CD14-positive monocyte (primary cell): Measurements from ENCODE around the gene MSH2. TPM values are rescaled to one million over a fixed set of nuclear protein-coding genes. Genes with fewer than 3 reads are reported as not detected.
"Not testable (repeated sequence)": the region's sequence is repeated elsewhere in the genome, so short reads cannot be mapped to it uniquely, and the experiment has no call there.

Source experiments
- DNase-seq, 3 donors: peaks; one replicate each; pipeline ENCODE4 v3.0.0-alpha.2; 2011 to 2022
- H2AFZ ChIP-seq: 2 replicates; pipeline ENCODE4 v1.6.0; 2012; ENCODE audit warnings: mild to moderate bottlenecking, low read depth, low read length, inconsistent platforms; ENCODE audit not compliant: insufficient read depth, poor library complexity, severe bottlenecking
- H3K27ac ChIP-seq, 2 donors: 1 replicate in 1 of 2; 2 replicates in 1 of 2; pipeline ENCODE4 v1.5.1; 2012 to 2013; ENCODE audit warnings: low read length in 2 of 2, control low read depth in 1 of 2, inconsistent platforms in 1 of 2, low read depth in 1 of 2, mild to moderate bottlenecking in 1 of 2
- H3K27me3 ChIP-seq, 2 donors: one replicate each; pipeline versions ENCODE4 v1.6.0 to v1.6.1; 2011 to 2013; ENCODE audit warnings: low read length in 2 of 2; ENCODE audit not compliant: control insufficient read depth in 2 of 2, insufficient read depth in 2 of 2
- H3K36me3 ChIP-seq, 2 donors: replicated peaks in 1 of 2; 1 replicate in 1 of 2; 2 replicates in 1 of 2; pipeline versions ENCODE4 v1.5.1 to v1.6.1; 2012 to 2013; ENCODE audit warnings: low read length in 2 of 2, control low read depth in 1 of 2, inconsistent platforms in 1 of 2, mild to moderate bottlenecking in 1 of 2; ENCODE audit not compliant: insufficient read depth in 2 of 2, control insufficient read depth in 1 of 2
- H3K4me1 ChIP-seq, 2 donors: 1 replicate in 1 of 2; 2 replicates in 1 of 2; pipeline versions ENCODE4 v1.5.1 to v1.6.1; 2012 to 2013; ENCODE audit warnings: low read length in 2 of 2, control low read depth in 1 of 2, inconsistent platforms in 1 of 2, mild to moderate bottlenecking in 1 of 2, moderate library complexity in 1 of 2; ENCODE audit not compliant: insufficient read depth in 2 of 2, control insufficient read depth in 1 of 2
- H3K4me2 ChIP-seq: replicated peaks from 2 replicates; pipeline ENCODE3; 2012; ENCODE audit warnings: low read length, moderate library complexity, mild to moderate bottlenecking; ENCODE audit not compliant: poor library complexity, severe bottlenecking; ENCODE audit errors: extremely low read depth
- H3K4me3 ChIP-seq, 3 experiments: fragments of 200-600 bp in 1 of 3; sonication (generic) in 1 of 3; replicated peaks in 1 of 3; 1 replicate in 2 of 3; 2 replicates in 1 of 3; pipeline ENCODE4 v1.5.1; 2011 to 2013; ENCODE audit warnings: low read length in 3 of 3, mild to moderate bottlenecking in 3 of 3, control low read depth in 2 of 3, low read depth in 2 of 3, inconsistent platforms in 1 of 3, moderate library complexity in 1 of 3
- H3K79me2 ChIP-seq: 2 replicates; pipeline ENCODE4 v1.6.0; 2012; ENCODE audit warnings: mild to moderate bottlenecking, control low read depth, inconsistent platforms, low read length, moderate library complexity; ENCODE audit not compliant: insufficient read depth
- H3K9ac ChIP-seq: 2 replicates; pipeline ENCODE4 v1.6.0; 2017; ENCODE audit warnings: low read length, mild to moderate bottlenecking; ENCODE audit not compliant: insufficient read depth, poor library complexity, severe bottlenecking
- H3K9me3 ChIP-seq, 2 donors: replicated peaks in 1 of 2; 1 replicate in 1 of 2; 2 replicates in 1 of 2; pipeline versions ENCODE4 v1.5.1 to v1.6.1; 2012 to 2013; ENCODE audit warnings: low read length in 2 of 2, control low read depth in 1 of 2; ENCODE audit not compliant: control insufficient read depth in 1 of 2, insufficient read depth in 1 of 2
- H4K20me1 ChIP-seq: 2 replicates; pipeline ENCODE4 v1.6.0; 2012; ENCODE audit warnings: mild to moderate bottlenecking, low read length, control low read depth, moderate library complexity; ENCODE audit not compliant: insufficient read depth
- H3K27ac Mint-ChIP-seq, 7 donors: one replicate each; pipeline ENCODE4 v1.8.0; 2020; ENCODE audit warnings: mild to moderate bottlenecking in 7 of 7, mixed read lengths in 7 of 7, moderate library complexity in 6 of 7, inconsistent platforms in 2 of 7
- H3K27me3 Mint-ChIP-seq, 3 donors: one replicate each; pipeline ENCODE4 v1.8.0; 2021 to 2022; ENCODE audit warnings: low read depth in 3 of 3, mild to moderate bottlenecking in 3 of 3, mixed read lengths in 3 of 3, moderate library complexity in 3 of 3, inconsistent platforms in 1 of 3
- H3K36me3 Mint-ChIP-seq, 2 donors: one replicate each; pipeline ENCODE4 v1.8.0; 2020; ENCODE audit warnings: mixed read lengths in 2 of 2, inconsistent platforms in 1 of 2, mild to moderate bottlenecking in 1 of 2
- H3K4me1 Mint-ChIP-seq: one replicate; pipeline ENCODE4 v1.8.0; 2020; ENCODE audit warnings: mild to moderate bottlenecking, mixed read lengths
- H3K4me3 Mint-ChIP-seq, 2 donors: one replicate each; pipeline ENCODE4 v1.8.0; 2020; ENCODE audit warnings: mild to moderate bottlenecking in 2 of 2, mixed read lengths in 2 of 2, moderate library complexity in 1 of 2
- H3K9me3 Mint-ChIP-seq, 7 donors: one replicate each; pipeline ENCODE4 v1.8.0; 2020 to 2022; ENCODE audit warnings: mixed read lengths in 7 of 7, mild to moderate bottlenecking in 6 of 7, moderate library complexity in 6 of 7, inconsistent platforms in 2 of 7
- WGBS: methylation state at CpG from one replicate; pipeline ENCODE4 v1.1.5; 2013; ENCODE audit warnings: missing lambda C conversion rate; ENCODE audit not compliant: insufficient coverage; 5-methylcytosine and 5-hydroxymethylcytosine counted together
- intact Hi-C, 2 donors: fragments of 100-400 bp; cut with micrococcal nuclease; formaldehyde crosslinking; loops; one replicate each; pipeline versions ENCODE4 v1.15.0 to v1.15.1; 2023
- polyA plus RNA-seq, 3 donors: library from polyadenylated mRNA; depleted of rRNA in 1 of 3; unstranded in 2 of 3; stranded (reverse) in 1 of 3; fragments of 300-500 nt in 2 of 3; fragments of >200 nt in 1 of 3; fragmentation: Illumina TruSeq in 2 of 3; gene quantifications; 1 replicate in 2 of 3; 2 replicates in 1 of 3; pipeline ENCODE4 v1.2.3, GENCODE V29; 2012 to 2021
- TF ChIP-seq, protein P1 (sequence below): fragments of 200-600 bp; IDR thresholded peaks from one replicate; pipeline ENCODE4 v1.8.0; 2022; ENCODE audit warnings: antibody characterized with exemption, mild to moderate bottlenecking

Gene MSH2
- polyA plus RNA-seq, 3 donors, result 1.5 to 2.8 (median 2.0) TPM

DNA sequence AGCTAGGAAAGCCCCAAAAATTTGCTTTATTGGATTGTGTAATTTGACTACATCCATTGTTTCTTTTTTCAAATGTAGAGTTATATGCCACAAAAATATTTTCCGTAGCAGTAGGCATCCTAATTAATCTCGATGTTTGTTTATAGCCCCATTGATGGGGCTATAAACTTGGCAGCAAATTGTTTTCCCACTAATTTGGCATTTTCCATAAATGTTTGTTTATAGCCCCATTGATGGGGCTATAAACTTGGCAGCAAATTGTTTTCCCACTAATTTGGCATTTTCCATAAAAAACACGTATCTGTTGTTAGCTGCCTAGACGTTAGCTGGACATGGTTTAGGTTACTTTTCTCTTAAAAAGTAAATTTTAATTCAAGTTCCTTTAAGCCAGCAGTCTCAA lies 23.8 kb downstream of the MSH2 start:
- Histone ChIP-seq H3K27ac (no peak overlapping the region), H3K4me1 (no peaks in the 10 kb centered on the region), H2AFZ (no peak overlapping the region), H4K20me1 (no peaks in the 10 kb centered on the region), H3K4me3 (no peak overlapping the region), H3K9me3 (peaks cover 0 to 3% of the 10 kb centered on the region in 2 donors), H3K4me2 (no peak overlapping the region), H3K27me3 (no peaks in the 10 kb centered on the region), H3K79me2 (no peaks in the 10 kb centered on the region), H3K36me3 (peaks cover 15 to 26% of the 10 kb centered on the region in 2 donors), H3K9ac (no peak overlapping the region)
- TF ChIP-seq, protein P1, sequence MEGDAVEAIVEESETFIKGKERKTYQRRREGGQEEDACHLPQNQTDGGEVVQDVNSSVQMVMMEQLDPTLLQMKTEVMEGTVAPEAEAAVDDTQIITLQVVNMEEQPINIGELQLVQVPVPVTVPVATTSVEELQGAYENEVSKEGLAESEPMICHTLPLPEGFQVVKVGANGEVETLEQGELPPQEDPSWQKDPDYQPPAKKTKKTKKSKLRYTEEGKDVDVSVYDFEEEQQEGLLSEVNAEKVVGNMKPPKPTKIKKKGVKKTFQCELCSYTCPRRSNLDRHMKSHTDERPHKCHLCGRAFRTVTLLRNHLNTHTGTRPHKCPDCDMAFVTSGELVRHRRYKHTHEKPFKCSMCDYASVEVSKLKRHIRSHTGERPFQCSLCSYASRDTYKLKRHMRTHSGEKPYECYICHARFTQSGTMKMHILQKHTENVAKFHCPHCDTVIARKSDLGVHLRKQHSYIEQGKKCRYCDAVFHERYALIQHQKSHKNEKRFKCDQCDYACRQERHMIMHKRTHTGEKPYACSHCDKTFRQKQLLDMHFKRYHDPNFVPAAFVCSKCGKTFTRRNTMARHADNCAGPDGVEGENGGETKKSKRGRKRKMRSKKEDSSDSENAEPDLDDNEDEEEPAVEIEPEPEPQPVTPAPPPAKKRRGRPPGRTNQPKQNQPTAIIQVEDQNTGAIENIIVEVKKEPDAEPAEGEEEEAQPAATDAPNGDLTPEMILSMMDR, result no peak
- no peak for DNase-seq
- Mint-ChIP-seq H3K27me3 (peaks cover 0 to 2% (median 0%) of the 10 kb centered on the region in 3 donors), H3K36me3 (peaks cover 29 to 46% of the 10 kb centered on the region in 2 donors), H3K27ac (no peak overlapping the region), H3K9me3 (peaks cover 0 to 6% (median 1%) of the 10 kb centered on the region in 7 donors), H3K4me3 (no peak overlapping the region), H3K4me1 (no peaks in the 10 kb centered on the region)
- no CpG with 5 or more reads among the region's 4 CpGs for WGBS
- intact Hi-C loops, result no loop called here

DNA sequence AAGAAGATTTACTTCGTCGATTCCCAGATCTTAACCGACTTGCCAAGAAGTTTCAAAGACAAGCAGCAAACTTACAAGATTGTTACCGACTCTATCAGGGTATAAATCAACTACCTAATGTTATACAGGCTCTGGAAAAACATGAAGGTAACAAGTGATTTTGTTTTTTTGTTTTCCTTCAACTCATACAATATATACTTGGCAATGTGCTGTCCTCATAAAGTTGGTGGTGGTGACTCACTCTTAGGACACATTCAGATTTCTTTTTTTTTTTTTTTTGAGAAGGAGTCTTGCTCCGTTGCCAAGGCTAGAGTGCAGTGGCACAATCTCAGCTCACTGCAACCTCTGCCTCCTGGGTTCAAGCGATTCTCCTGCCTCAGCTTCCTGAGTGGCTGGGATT lies 26.8 kb downstream of the MSH2 start:
- TF ChIP-seq, protein P1, result no peak
- peaks cover 0 to 8% (median 2%) of the 10 kb centered on the region in 7 donors for H3K9me3 Mint-ChIP-seq
- WGBS, result 96% methylated on average over 2 of the region's 6 CpGs
- Histone ChIP-seq H3K79me2 (no peaks in the 10 kb centered on the region), H3K4me3 (no peak overlapping the region), H3K36me3 (peaks cover 15 to 20% of the 10 kb centered on the region in 2 donors), H4K20me1 (no peaks in the 10 kb centered on the region), H3K4me1 (no peaks in the 10 kb centered on the region), H2AFZ (no peak overlapping the region), H3K27me3 (no peaks in the 10 kb centered on the region), H3K27ac (no peak overlapping the region), H3K4me2 (no peak overlapping the region), H3K9me3 (peaks cover 0 to 3% of the 10 kb centered on the region in 2 donors), H3K9ac (no peak overlapping the region)
- intact Hi-C loops, result loop anchor here in 1 of 2 donors (10.0 kb wide), 1 partner anchor 335 kb away; no protein-coding TSS in a partner anchor
- H3K4me1 Mint-ChIP-seq, result no peaks in the 10 kb centered on the region
- H3K27me3 Mint-ChIP-seq, result no peaks in the 10 kb centered on the region
- H3K4me3 Mint-ChIP-seq, result no peak overlapping the region
- no peak overlapping the region for H3K27ac Mint-ChIP-seq
- DNase-seq, result no peak
- H3K36me3 Mint-ChIP-seq, result peaks cover 35 to 39% of the 10 kb centered on the region in 2 donors

DNA sequence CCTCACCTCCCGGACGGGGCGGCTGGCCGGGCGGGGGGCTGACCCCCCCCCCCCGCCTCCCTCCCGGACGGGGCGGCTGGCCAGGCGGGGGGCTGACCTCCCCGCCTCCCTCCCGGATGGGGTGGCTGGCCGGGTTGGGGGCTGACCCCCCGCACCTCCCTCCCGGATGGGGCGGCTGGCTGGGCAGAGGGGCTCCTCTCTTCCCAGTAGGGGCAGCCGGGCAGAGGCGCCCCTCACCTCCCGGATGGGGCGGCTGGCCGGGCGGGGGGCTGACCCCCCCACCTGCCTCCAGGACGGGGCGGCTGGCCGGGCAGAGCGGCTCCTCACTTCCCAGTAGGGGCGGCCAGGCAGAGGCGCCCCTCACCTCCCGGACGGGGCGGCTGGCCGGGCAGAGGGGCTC lies 30.1 kb downstream of the MSH2 start:
- H3K27ac Mint-ChIP-seq, H3K4me3 ChIP-seq, H2AFZ ChIP-seq, H3K4me1 Mint-ChIP-seq, H3K9me3 ChIP-seq, H3K27me3 Mint-ChIP-seq, H3K79me2 ChIP-seq, H3K9ac ChIP-seq, DNase-seq, H3K27me3 ChIP-seq, H3K9me3 Mint-ChIP-seq, H3K4me1 ChIP-seq, H3K4me2 ChIP-seq, H3K27ac ChIP-seq, H3K4me3 Mint-ChIP-seq, H4K20me1 ChIP-seq: not testable (repeated sequence)
- intact Hi-C loops, result loop anchor here in 1 of 2 donors (10.0 kb wide), 1 partner anchor 332 kb away; no protein-coding TSS in a partner anchor
- WGBS, result 95% methylated on average over 4 of the region's 32 CpGs
- peaks cover 37 to 39% of the 10 kb centered on the region in 2 donors for H3K36me3 Mint-ChIP-seq
- H3K36me3 ChIP-seq, result peaks cover 13 to 16% of the 10 kb centered on the region in 2 donors
